Stimulated activated CD8-positive, alpha-beta memory T cell treated with anti-CD3 and anti-CD28 coated beads, Interleukin-7, amount 100 ng/mL, for 4 hours (primary cell): Measurements from ENCODE around the gene PLEKHM3.

Experiments
- DNase-seq, 2 donors: peaks; one replicate each; pipeline ENCODE4 v3.0.0-alpha.2; 2020; ENCODE audit warnings: low read depth in 2 of 2

Gene PLEKHM3

GRCh38 chr2:207796585-207797350 lies 228.6 kb downstream of the PLEKHM3 start:
- no peak for DNase-seq

GRCh38 chr2:207792244-207792785 lies 233.0 kb downstream of the PLEKHM3 start:
- no peak for DNase-seq

GRCh38 chr2:207791579-207792243 lies 233.6 kb downstream of the PLEKHM3 start:
- no peak for DNase-seq

GRCh38 chr2:207790898-207791297 lies 234.4 kb downstream of the PLEKHM3 start:
- no peak for DNase-seq

- no peak for DNase-seq
These were observed 237.5 kb downstream of the PLEKHM3 start for GRCh38 chr2:207787800-207788199.

- no peak for DNase-seq
These were observed 238.3 kb downstream of the PLEKHM3 start for GRCh38 chr2:207787017-207787416.

GRCh38 chr2:207784898-207785297 lies 240.4 kb downstream of the PLEKHM3 start:
- no peak for DNase-seq

- DNase-seq = no peak
These were observed 241.8 kb downstream of the PLEKHM3 start for GRCh38 chr2:207783514-207783913.

GRCh38 chr2:207782238-207783030 lies 242.9 kb downstream of the PLEKHM3 start:
- no peak for DNase-seq

GRCh38 chr2:207779523-207779922 lies 245.8 kb downstream of the PLEKHM3 start:
- no peak for DNase-seq

- no peak for DNase-seq
These were observed 246.9 kb downstream of the PLEKHM3 start for GRCh38 chr2:207778298-207778882.

- no peak for DNase-seq
These were observed 248.2 kb downstream of the PLEKHM3 start for GRCh38 chr2:207777124-207777523.

- no peak for DNase-seq
These were observed 249.9 kb downstream of the PLEKHM3 start for GRCh38 chr2:207775473-207775872.

- no peak for DNase-seq
These were observed 252.5 kb downstream of the PLEKHM3 start for GRCh38 chr2:207772844-207773205.

GRCh38 chr2:207772081-207772843 lies 253.1 kb downstream of the PLEKHM3 start:
- no peak for DNase-seq

GRCh38 chr2:207771421-207771820 lies 253.9 kb downstream of the PLEKHM3 start:
- no peak for DNase-seq
